ENCODE results near the gene TMEM106C. TPM values are rescaled to one million over a fixed set of nuclear protein-coding genes. Genes with fewer than 3 reads are reported as not detected.

Gene TMEM106C
- total RNA-seq, 1 donor from 2014 or later = 169 TPM

GRCh38 chr12:47977046-47977771 is 13.8 kb downstream of the TMEM106C start:
- intact Hi-C loops (cut with micrococcal nuclease) = no loop called here
- Mint-ChIP-seq H3K36me3 (ENCODE audit: low read depth) (no peaks in the 10 kb centered on the region), H3K27ac (no peak overlapping the region)

GRCh38 chr12:47977772-47978597 is 14.6 kb downstream of the TMEM106C start:
- Mint-ChIP-seq H3K27ac (no peak overlapping the region), H3K27me3 (ENCODE audit: low read depth) (peaks cover 6% of the 10 kb centered on the region), H3K9me3 (no peaks in the 10 kb centered on the region), H3K4me1 (ENCODE audit: low read depth) (no peaks in the 10 kb centered on the region), H3K4me3 (ENCODE audit: low read depth) (no peak overlapping the region), H3K36me3 (ENCODE audit: low read depth) (no peaks in the 10 kb centered on the region)
- DNase-seq (ENCODE audit: low spot score) = no peak
- intact Hi-C loops (cut with micrococcal nuclease) = no loop called here

More at GRCh38 chr12:47977046-47977771, 13.8 kb downstream of the TMEM106C start:
- Mint-ChIP-seq H3K4me3 (ENCODE audit: low read depth) (no peak overlapping the region), H3K9me3 (no peaks in the 10 kb centered on the region), H3K27me3 (ENCODE audit: low read depth) (peaks cover 6% of the 10 kb centered on the region), H3K4me1 (ENCODE audit: low read depth) (no peaks in the 10 kb centered on the region)
- DNase-seq (ENCODE audit: low spot score) = no peak

GRCh38 chr12:47978598-47978873 is 15.1 kb downstream of the TMEM106C start:
- Mint-ChIP-seq H3K4me1 (ENCODE audit: low read depth) (no peaks in the 10 kb centered on the region), H3K36me3 (ENCODE audit: low read depth) (no peaks in the 10 kb centered on the region), H3K9me3 (no peaks in the 10 kb centered on the region), H3K4me3 (ENCODE audit: low read depth) (no peak overlapping the region), H3K27ac (no peak overlapping the region), H3K27me3 (ENCODE audit: low read depth) (peaks cover 6% of the 10 kb centered on the region)
- DNase-seq (ENCODE audit: low spot score) = no peak
- intact Hi-C loops (cut with micrococcal nuclease) = no loop called here

- no peaks in the 10 kb centered on the region for H3K9me3 Mint-ChIP-seq
- no peaks in the 10 kb centered on the region for H3K36me3 Mint-ChIP-seq (ENCODE audit: low read depth)
- peaks cover 6% of the 10 kb centered on the region for H3K27me3 Mint-ChIP-seq (ENCODE audit: low read depth)
- no peak for DNase-seq (ENCODE audit: low spot score)
- no peaks in the 10 kb centered on the region for H3K4me1 Mint-ChIP-seq (ENCODE audit: low read depth)
- intact Hi-C loops (cut with micrococcal nuclease) = no loop called here
- H3K4me3 Mint-ChIP-seq (ENCODE audit: low read depth) = no peak overlapping the region
- H3K27ac Mint-ChIP-seq = no peak overlapping the region
These were observed 15.8 kb downstream of the TMEM106C start for GRCh38 chr12:47979166-47979565.

- H3K27ac Mint-ChIP-seq = no peak overlapping the region
- intact Hi-C loops (cut with micrococcal nuclease) = no loop called here
- no peak overlapping the region for H3K4me3 Mint-ChIP-seq (ENCODE audit: low read depth)
- H3K9me3 Mint-ChIP-seq = no peaks in the 10 kb centered on the region
- H3K27me3 Mint-ChIP-seq (ENCODE audit: low read depth) = peaks cover 7% of the 10 kb centered on the region
- no peaks in the 10 kb centered on the region for H3K36me3 Mint-ChIP-seq (ENCODE audit: low read depth)
- H3K4me1 Mint-ChIP-seq (ENCODE audit: low read depth) = no peaks in the 10 kb centered on the region
- no peak for DNase-seq (ENCODE audit: low spot score)
These were observed 16.3 kb downstream of the TMEM106C start for GRCh38 chr12:47979686-47980085.

- H3K27me3 Mint-ChIP-seq (ENCODE audit: low read depth) = peaks cover 11% of the 10 kb centered on the region
- no peaks in the 10 kb centered on the region for H3K9me3 Mint-ChIP-seq
- no peaks in the 10 kb centered on the region for H3K4me1 Mint-ChIP-seq (ENCODE audit: low read depth)
- no peaks in the 10 kb centered on the region for H3K36me3 Mint-ChIP-seq (ENCODE audit: low read depth)
- H3K27ac Mint-ChIP-seq = no peak overlapping the region
- H3K4me3 Mint-ChIP-seq (ENCODE audit: low read depth) = no peak overlapping the region
- intact Hi-C loops (cut with micrococcal nuclease) = no loop called here
- no peak for DNase-seq (ENCODE audit: low spot score)
These were observed 16.8 kb downstream of the TMEM106C start for GRCh38 chr12:47980197-47980596.

GRCh38 chr12:47980779-47981495 is 17.5 kb downstream of the TMEM106C start:
- H3K4me3 Mint-ChIP-seq (ENCODE audit: low read depth) = no peak overlapping the region
- no peak overlapping the region for H3K27ac Mint-ChIP-seq
- H3K4me1 Mint-ChIP-seq (ENCODE audit: low read depth) = no peaks in the 10 kb centered on the region
- no peak for DNase-seq (ENCODE audit: low spot score)
- H3K27me3 Mint-ChIP-seq (ENCODE audit: low read depth) = peaks cover 12% of the 10 kb centered on the region
- no peaks in the 10 kb centered on the region for H3K36me3 Mint-ChIP-seq (ENCODE audit: low read depth)
- intact Hi-C loops (cut with micrococcal nuclease) = no loop called here
- H3K9me3 Mint-ChIP-seq = no peaks in the 10 kb centered on the region

- no peak overlapping the region for H3K27ac Mint-ChIP-seq
- H3K36me3 Mint-ChIP-seq (ENCODE audit: low read depth) = no peaks in the 10 kb centered on the region
- no peaks in the 10 kb centered on the region for H3K9me3 Mint-ChIP-seq
- intact Hi-C loops (cut with micrococcal nuclease) = no loop called here
- H3K4me1 Mint-ChIP-seq (ENCODE audit: low read depth) = no peaks in the 10 kb centered on the region
- no peak overlapping the region for H3K4me3 Mint-ChIP-seq (ENCODE audit: low read depth)
- no peak for DNase-seq (ENCODE audit: low spot score)
- peaks cover 12% of the 10 kb centered on the region for H3K27me3 Mint-ChIP-seq (ENCODE audit: low read depth)
These were observed 18.3 kb downstream of the TMEM106C start for GRCh38 chr12:47981496-47982260.

GRCh38 chr12:47982311-47982710 is 18.9 kb downstream of the TMEM106C start:
- Mint-ChIP-seq H3K4me1 (ENCODE audit: low read depth) (no peaks in the 10 kb centered on the region), H3K27me3 (ENCODE audit: low read depth) (peaks cover 17% of the 10 kb centered on the region), H3K36me3 (ENCODE audit: low read depth) (no peaks in the 10 kb centered on the region), H3K27ac (no peak overlapping the region), H3K4me3 (ENCODE audit: low read depth) (no peak overlapping the region), H3K9me3 (no peaks in the 10 kb centered on the region)
- no peak for DNase-seq (ENCODE audit: low spot score)
- intact Hi-C loops (cut with micrococcal nuclease) = no loop called here

- Mint-ChIP-seq H3K4me1 (ENCODE audit: low read depth) (no peaks in the 10 kb centered on the region), H3K4me3 (ENCODE audit: low read depth) (no peak overlapping the region), H3K9me3 (no peaks in the 10 kb centered on the region), H3K27me3 (ENCODE audit: low read depth) (peaks cover 18% of the 10 kb centered on the region), H3K27ac (no peak overlapping the region), H3K36me3 (ENCODE audit: low read depth) (no peaks in the 10 kb centered on the region)
- DNase-seq (ENCODE audit: low spot score) = no peak
- intact Hi-C loops (cut with micrococcal nuclease) = no loop called here
These were observed 19.4 kb downstream of the TMEM106C start for GRCh38 chr12:47982770-47983169.

- no peaks in the 10 kb centered on the region for H3K4me1 Mint-ChIP-seq (ENCODE audit: low read depth)
- H3K9me3 Mint-ChIP-seq = no peaks in the 10 kb centered on the region
- no peaks in the 10 kb centered on the region for H3K36me3 Mint-ChIP-seq (ENCODE audit: low read depth)
- peaks cover 23% of the 10 kb centered on the region for H3K27me3 Mint-ChIP-seq (ENCODE audit: low read depth)
- DNase-seq (ENCODE audit: low spot score) = no peak
- no peak overlapping the region for H3K27ac Mint-ChIP-seq
- intact Hi-C loops (cut with micrococcal nuclease) = no loop called here
- no peak overlapping the region for H3K4me3 Mint-ChIP-seq (ENCODE audit: low read depth)
These were observed 20.2 kb downstream of the TMEM106C start for GRCh38 chr12:47983541-47984115.

GRCh38 chr12:47984331-47984801 is 21.0 kb downstream of the TMEM106C start:
- DNase-seq (ENCODE audit: low spot score) = no peak
- H3K9me3 Mint-ChIP-seq = no peaks in the 10 kb centered on the region
- H3K27ac Mint-ChIP-seq = no peak overlapping the region
- H3K4me3 Mint-ChIP-seq (ENCODE audit: low read depth) = no peak overlapping the region
- no peaks in the 10 kb centered on the region for H3K36me3 Mint-ChIP-seq (ENCODE audit: low read depth)
- H3K27me3 Mint-ChIP-seq (ENCODE audit: low read depth) = peaks cover 23% of the 10 kb centered on the region
- H3K4me1 Mint-ChIP-seq (ENCODE audit: low read depth) = no peaks in the 10 kb centered on the region
- intact Hi-C loops (cut with micrococcal nuclease) = no loop called here

Measured in activated T-helper 2 cell treated with anti-CD3 and anti-CD28 coated beads, Interferon-gamma antibody, Interleukin-2, Interleukin-4, amounts not matched to agents 10 μg/mL and 5 μg/mL and 100 μg/mL, durations not matched to agents 14 hours and 24 hours and 36 hours (primary cell).